Thyroid gland (tissue), 4 donors: Measurements from ENCODE around the gene TRPM2. TPM values are rescaled to one million over a fixed set of nuclear protein-coding genes. Genes with fewer than 3 reads are reported as not detected.

Experiments used
- DNase-seq, 2 donors: peaks; one replicate each; pipeline ENCODE4 v3.0.0-alpha.2; 2019
- H3K27ac ChIP-seq, 3 donors: fragments of 200-600 bp; sonication (generic); 1 replicate in 2 of 3; 2 replicates in 1 of 3; pipeline ENCODE4 v1.5.1; 2016 to 2019; ENCODE audit warnings: mild to moderate bottlenecking in 1 of 3, moderate library complexity in 1 of 3
- H3K27me3 ChIP-seq: fragments of 200-600 bp; sonication (generic); one replicate; pipeline ENCODE4 v1.5.1; 2019
- H3K36me3 ChIP-seq, 2 donors: fragments of 200-600 bp; sonication (generic); one replicate each; pipeline ENCODE4 v1.5.1; 2016 to 2019
- H3K4me1 ChIP-seq, 2 donors: fragments of 200-600 bp; sonication (generic); one replicate each; pipeline ENCODE4 v1.5.1; 2017 to 2019
- H3K4me3 ChIP-seq, 3 donors: fragments of 200-600 bp; sonication (generic); replicated peaks in 1 of 3; 1 replicate in 2 of 3; 2 replicates in 1 of 3; pipeline ENCODE4 v1.5.1; 2016; ENCODE audit warnings: mild to moderate bottlenecking in 1 of 3
- H3K9me3 ChIP-seq: fragments of 200-600 bp; sonication (generic); one replicate; pipeline ENCODE4 v1.5.1; 2017
- CTCF ChIP-seq, 6 experiments: fragments of 200-600 bp in 3 of 6; fragments of 450-650 bp in 3 of 6; sonication (generic) in 3 of 6; IDR thresholded peaks; one replicate each; pipeline ENCODE4 v1.5.1; 2016 to 2019; ENCODE audit warnings: antibody characterized with exemption in 6 of 6, mild to moderate bottlenecking in 2 of 6, inconsistent platforms in 1 of 6, moderate library complexity in 1 of 6
- POLR2A ChIP-seq, 2 donors: fragments of 450-650 bp; IDR thresholded peaks; one replicate each; pipeline ENCODE4 v1.6.1; 2017; ENCODE audit warnings: antibody characterized with exemption in 2 of 2, mild to moderate bottlenecking in 2 of 2, moderate library complexity in 1 of 2
- WGBS, 2 donors: methylation state at CpG; one replicate each; pipeline ENCODE4 v1.1.5; 2017; 5-methylcytosine and 5-hydroxymethylcytosine counted together
- intact Hi-C: fragments of 100-400 bp; cut with DNase I; formaldehyde crosslinking; loops from one replicate; pipeline ENCODE4 v1.15.1; 2023
- total RNA-seq, 4 donors: library from RNA; depleted of rRNA; stranded (reverse); fragments of >200 nt; gene quantifications; one replicate each; pipeline ENCODE4 v1.2.3, GENCODE V29; 2016

The TRPM2 gene
- total RNA-seq, 4 donors from 2014 or later = 0.67 to 2.6 (median 0.88) TPM

- Histone ChIP-seq H3K4me3 (no peak overlapping the region), H3K4me1 (no peaks in the 10 kb centered on the region), H3K9me3 (no peaks in the 10 kb centered on the region), H3K27ac (no peak overlapping the region), H3K27me3 (no peaks in the 10 kb centered on the region), H3K36me3 (no peaks in the 10 kb centered on the region)
- intact Hi-C loops = loop anchor here (10.0 kb wide), 1 partner anchor 61 kb away; no protein-coding TSS in a partner anchor
- DNase-seq = no peak
- WGBS, 2 donors = 63 to 81% methylated on average over 23 to 25 of the region's 40 CpGs
- TF ChIP-seq POLR2A (IDR thresholded peaks at IDR 0.05) (no peak), CTCF (IDR thresholded peaks at IDR 0.05) (no peak)
Observed at GRCh38 chr21:44425307-44425894, 72.0 kb downstream of the TRPM2 start.

GRCh38 chr21:44425895-44426662, 72.7 kb downstream of the TRPM2 start:
- no peaks in the 10 kb centered on the region for H3K36me3 ChIP-seq
- H3K27me3 ChIP-seq = no peaks in the 10 kb centered on the region
- H3K4me3 ChIP-seq = no peak overlapping the region
- WGBS, 2 donors = 82 to 89% methylated on average over 8 to 13 of the region's 13 CpGs
- no peak overlapping the region for H3K27ac ChIP-seq
- intact Hi-C loops = loop anchor here (10.0 kb wide), 1 partner anchor 61 kb away; no protein-coding TSS in a partner anchor
- no peak for TF ChIP-seq POLR2A (IDR thresholded peaks at IDR 0.05)
- no peaks in the 10 kb centered on the region for H3K4me1 ChIP-seq
- no peaks in the 10 kb centered on the region for H3K9me3 ChIP-seq
- no peak for DNase-seq

- no peaks in the 10 kb centered on the region for H3K36me3 ChIP-seq
- WGBS, 2 donors = 83 to 84% methylated on average over 16 to 19 of the region's 21 CpGs
- intact Hi-C loops = loop anchor here (10.0 kb wide), 1 partner anchor 62 kb away; no protein-coding TSS in a partner anchor
- no peaks in the 10 kb centered on the region for H3K4me1 ChIP-seq
- TF ChIP-seq CTCF (IDR thresholded peaks at IDR 0.05) (no peak), POLR2A (IDR thresholded peaks at IDR 0.05) (no peak)
- H3K4me3 ChIP-seq = no peak overlapping the region
- no peaks in the 10 kb centered on the region for H3K27me3 ChIP-seq
- DNase-seq = no peak
- no peak overlapping the region for H3K27ac ChIP-seq
- no peaks in the 10 kb centered on the region for H3K9me3 ChIP-seq
Observed at GRCh38 chr21:44426663-44427191, 73.3 kb downstream of the TRPM2 start.

- no peaks in the 10 kb centered on the region for H3K9me3 ChIP-seq
- H3K4me1 ChIP-seq = no peaks in the 10 kb centered on the region
- H3K4me3 ChIP-seq = no peak overlapping the region
- H3K27ac ChIP-seq = no peak overlapping the region
- WGBS, 2 donors = 90 to 91% methylated on average over 28 of the region's 28 CpGs
- H3K27me3 ChIP-seq = no peaks in the 10 kb centered on the region
- DNase-seq = no peak
- intact Hi-C loops = loop anchor here (10.0 kb wide), 1 partner anchor 63 kb away; no protein-coding TSS in a partner anchor
- no peak for TF ChIP-seq POLR2A (IDR thresholded peaks at IDR 0.05)
- no peak for TF ChIP-seq CTCF (IDR thresholded peaks at IDR 0.05)
- no peaks in the 10 kb centered on the region for H3K36me3 ChIP-seq
Observed at GRCh38 chr21:44427241-44428120, 74.1 kb downstream of the TRPM2 start.

- intact Hi-C loops = loop anchor here (10.0 kb wide), 1 partner anchor 64 kb away; no protein-coding TSS in a partner anchor
Observed at GRCh38 chr21:44428281-44428960, 75.0 kb downstream of the TRPM2 start.

More at GRCh38 chr21:44428281-44428960, 75.0 kb downstream of the TRPM2 start:
- no peaks in the 10 kb centered on the region for H3K27me3 ChIP-seq
- no peaks in the 10 kb centered on the region for H3K4me1 ChIP-seq
- no peaks in the 10 kb centered on the region for H3K9me3 ChIP-seq
- H3K27ac ChIP-seq = no peak overlapping the region
- no peak for DNase-seq
- H3K4me3 ChIP-seq = no peak overlapping the region
- TF ChIP-seq POLR2A (IDR thresholded peaks at IDR 0.05) (no peak), CTCF (IDR thresholded peaks at IDR 0.05) (no peak)
- 52 to 64% methylated on average over 3 of the region's 3 CpGs for WGBS, 2 donors
- H3K36me3 ChIP-seq = no peaks in the 10 kb centered on the region
